Erythroblast (primary cell): Measurements from ENCODE around the gene EPN1.

Experiments used
- GATA1 ChIP-seq: IDR thresholded peaks from 2 replicates; pipeline ENCODE4 v1.6.1; 2011; ENCODE audit warnings: low read depth, mild to moderate bottlenecking, control low read depth, low read length, moderate library complexity
- POLR2A ChIP-seq: IDR thresholded peaks from 2 replicates; pipeline ENCODE4 v1.6.1; 2011; ENCODE audit warnings: mild to moderate bottlenecking, low read length

- no peak for TF ChIP-seq POLR2A
- no peak for TF ChIP-seq GATA1
These were observed 17.7 kb downstream of the EPN1 start for GRCh38 chr19:55692681-55693081.
